K562 (cell line): ENCODE results near the gene ASB18. TPM values are rescaled to one million over a fixed set of nuclear protein-coding genes. Genes with fewer than 3 reads are reported as not detected.

ENCODE experiments used
- ATAC-seq: fragments of 200-7000 bp; cut with Tn5 transposase; 3 replicates; pipeline ENCODE4 v1.9.1; 2020; ENCODE audit warnings: moderate library complexity
- BruUV-seq: library from RNA; stranded (reverse); fragments of 400-500 nt; replicated peaks from 2 replicates; lab custom pipeline; 2021; lab: Mats Ljungman, UMichigan
- CTCF ChIA-PET: fragments of 300-600 bp; formaldehyde crosslinking; extraction: SDS; loops from one replicate; lab custom pipeline; 2021; ENCODE audit warnings: low intra/inter-chr PET ratio; lab: Yijun Ruan, JAX
- POLR2A ChIA-PET: fragments of 300-600, 350-650 bp; sonication (Branson Sonifier 250); formaldehyde crosslinking; extraction: SDS; loops from one replicate; lab custom pipeline; 2021; ENCODE audit warnings: antibody characterized with exemption, inconsistent platforms; lab: Yijun Ruan, JAX
- DNase-seq, 4 experiments: peaks; one replicate each; pipeline versions ENCODE4 v3.0.0 to v3.0.0-alpha.2; 2011 to 2018; ENCODE audit warnings: low spot score in 3 of 4, mixed read lengths in 3 of 4; ENCODE audit errors: extremely low read depth in 1 of 4
- FAIRE-seq: peaks from 2 replicates; lab custom pipeline; 2011; peaks lifted over from hg19 to GRCh38; lab: Jason Lieb, UNC
- H2AFZ ChIP-seq: 2 replicates; pipeline ENCODE4 v1.6.0; 2011; ENCODE audit warnings: low read depth, low read length, control low read depth, inconsistent platforms
- H3K27ac ChIP-seq: fragments of 200-600 bp; 3 replicates; pipeline ENCODE4 v1.8.0; 2011; ENCODE audit warnings: low read depth, mild to moderate bottlenecking, control low read depth, inconsistent platforms, low read length, moderate library complexity, mixed read lengths; ENCODE audit errors: extremely low read depth
- H3K27me3 ChIP-seq, 2 experiments: fragments of 300-600 bp in 1 of 2; 2 replicates in 1 of 2; 3 replicates in 1 of 2; pipeline versions ENCODE4 v1.6.0 to v1.8.0; 2011; ENCODE audit warnings: inconsistent platforms in 2 of 2, low read length in 2 of 2, mild to moderate bottlenecking in 1 of 2, mixed read lengths in 1 of 2, moderate library complexity in 1 of 2; ENCODE audit not compliant: control insufficient read depth in 2 of 2, insufficient read depth in 2 of 2
- H3K36me3 ChIP-seq: fragments of 300-600 bp; 3 replicates; pipeline ENCODE4 v1.8.0; 2011; ENCODE audit warnings: mild to moderate bottlenecking, low read length, inconsistent platforms; ENCODE audit not compliant: control insufficient read depth, insufficient read depth
- H3K4me1 ChIP-seq, 2 experiments: fragments of 200-600 bp in 1 of 2; replicated peaks in 1 of 2; 2 replicates in 1 of 2; 3 replicates in 1 of 2; pipeline versions ENCODE4 v1.5.1 to v1.8.0; 2011; ENCODE audit warnings: inconsistent platforms in 2 of 2, low read length in 2 of 2, mild to moderate bottlenecking in 1 of 2, mixed read lengths in 1 of 2, moderate library complexity in 1 of 2; ENCODE audit not compliant: control insufficient read depth in 2 of 2, insufficient read depth in 2 of 2
- H3K4me2 ChIP-seq: 2 replicates; pipeline ENCODE4 v1.6.1; 2011; ENCODE audit warnings: low read length, control low read depth, inconsistent platforms, mixed read lengths; ENCODE audit not compliant: insufficient read depth
- H3K4me3 ChIP-seq: fragments of 200-600 bp; sonication (generic), shearing (Covaris generic); 2 replicates; pipeline ENCODE4 v1.5.1; 2016; ENCODE audit warnings: control low read depth, inconsistent platforms
- H3K79me2 ChIP-seq: fragments of 200-600 bp; 3 replicates; pipeline ENCODE4 v1.8.0; 2011; ENCODE audit warnings: low read length, inconsistent platforms; ENCODE audit not compliant: control insufficient read depth, insufficient read depth
- H3K9ac ChIP-seq, 2 experiments: 2 replicates each; pipeline versions ENCODE4 v1.6.0 to v1.6.1; 2011; ENCODE audit warnings: low read depth in 2 of 2, low read length in 2 of 2, control low read depth in 1 of 2, inconsistent platforms in 1 of 2, mild to moderate bottlenecking in 1 of 2, mixed read lengths in 1 of 2; ENCODE audit not compliant: insufficient read depth in 1 of 2
- H3K9me1 ChIP-seq: one replicate; pipeline ENCODE4 v1.6.0; 2011; ENCODE audit warnings: inconsistent platforms, mild to moderate bottlenecking, low read length, moderate library complexity; ENCODE audit not compliant: control insufficient read depth, insufficient read depth
- H3K9me3 ChIP-seq: replicated peaks from 2 replicates; pipeline ENCODE4 v1.5.1; 2011; ENCODE audit warnings: low read depth, low read length, inconsistent platforms; ENCODE audit not compliant: control insufficient read depth, insufficient read depth
- H4K20me1 ChIP-seq: replicated peaks from 2 replicates; pipeline ENCODE4 v1.6.1; 2011; ENCODE audit warnings: low read length, inconsistent platforms, mixed read lengths; ENCODE audit not compliant: control insufficient read depth, insufficient read depth
- RAD21 ChIP-seq, 2 experiments: fragments of 250-450 bp in 1 of 2; fragments of 450-650 bp in 1 of 2; sonication (Bioruptor Pico) in 1 of 2; formaldehyde crosslinking in 1 of 2; IDR thresholded peaks in 1 of 2; conservative IDR thresholded peaks in 1 of 2; 2 replicates each; pipeline versions ENCODE4 v1.4.0 to v1.8.0; 2020 to 2022; ENCODE audit warnings: mild to moderate bottlenecking in 2 of 2, moderate library complexity in 1 of 2
- SMAD4 ChIP-seq: fragments of 250-450 bp; sonication (Bioruptor Pico); conservative IDR thresholded peaks from 2 replicates; pipeline ENCODE4 v1.8.0; 2021; ENCODE audit warnings: inconsistent platforms, mild to moderate bottlenecking, moderate library complexity
- WGBS: fragments of 100-300 bp; shearing (Covaris generic); methylation state at CpG from one replicate; pipeline ENCODE4 v1.1.6; 2016; ENCODE audit warnings: low coverage, mixed read lengths; ENCODE audit not compliant: insufficient coverage; ENCODE audit errors: missing lambda C conversion rate; 5-methylcytosine and 5-hydroxymethylcytosine counted together
- in situ Hi-C: fragments of 300-500 bp; cut with MboI; formaldehyde crosslinking; loops from 4 replicates; pipeline ENCODE4 v1.15.0; 2018; ENCODE audit warnings: inconsistent platforms, mixed read lengths
- intact Hi-C: fragments of 100-400 bp; cut with micrococcal nuclease; formaldehyde crosslinking; loops from 2 replicates; pipeline ENCODE4 v1.14.2; 2022
- polyA plus RNA-seq, 8 experiments: library from polyadenylated mRNA; depleted of rRNA in 4 of 8; stranded (reverse) in 5 of 8; unstranded in 3 of 8; fragments of >200 nt; fragmentation: Nextera tagmentation in 2 of 8; fragmentation: Illumina TruSeq in 1 of 8; extraction: Ambion mirVana in 2 of 8; extraction: Trizol in 1 of 8; gene quantifications; 2 replicates each; pipeline versions ENCODE4 v1.2.1 to v1.2.3, GENCODE V29; 2011 to 2014; ENCODE audit warnings: inconsistent platforms in 1 of 8, missing spikeins in 1 of 8
- total RNA-seq, 7 experiments: library from RNA; depleted of rRNA in 6 of 7; stranded (reverse); fragments of >200 nt in 6 of 7; fragmentation: Illumina TruSeq in 2 of 7; extraction: Trizol in 2 of 7; gene quantifications; 2 replicates each; pipeline versions ENCODE4 v1.2.1 to v1.2.3, GENCODE V29; 2011 to 2021; ENCODE audit warnings: low replicate concordance in 1 of 7
- TF ChIP-seq, protein P1 (sequence below), 3 experiments: IDR thresholded peaks in 2 of 3; conservative IDR thresholded peaks in 1 of 3; 2 replicates each; pipeline ENCODE4 v1.5.1; 2011 to 2012; ENCODE audit warnings: low read length in 3 of 3, mild to moderate bottlenecking in 3 of 3, control low read depth in 2 of 3, improper control_type of control experiment in 1 of 3, inconsistent platforms in 1 of 3, low read depth in 1 of 3, mixed read lengths in 1 of 3, moderate library complexity in 1 of 3; ENCODE audit not compliant: insufficient read depth in 2 of 3
- TF ChIP-seq, protein P2 (sequence below), 2 experiments: IDR thresholded peaks; 2 replicates each; pipeline ENCODE4 v1.6.1; 2011; ENCODE audit warnings: borderline replicate concordance in 1 of 2, control low read depth in 1 of 2, low read depth in 1 of 2, low read length in 1 of 2, mild to moderate bottlenecking in 1 of 2, mixed read lengths in 1 of 2, moderate library complexity in 1 of 2; ENCODE audit not compliant: insufficient read depth in 1 of 2, insufficient read length in 1 of 2, poor library complexity in 1 of 2, severe bottlenecking in 1 of 2; ENCODE audit errors: extremely low read depth in 1 of 2
- TF ChIP-seq, protein P3 (sequence below): IDR thresholded peaks from 2 replicates; pipeline ENCODE4 v1.6.1; 2016; ENCODE audit warnings: missing genetic modification characterization, missing compliant biosample characterization

ASB18 gene
- total and polyA plus RNA-seq, 9 of the 15 experiments (the other 6 are each of a cell fraction or from before 2014, with no cell fraction given), result not detected

DNA sequence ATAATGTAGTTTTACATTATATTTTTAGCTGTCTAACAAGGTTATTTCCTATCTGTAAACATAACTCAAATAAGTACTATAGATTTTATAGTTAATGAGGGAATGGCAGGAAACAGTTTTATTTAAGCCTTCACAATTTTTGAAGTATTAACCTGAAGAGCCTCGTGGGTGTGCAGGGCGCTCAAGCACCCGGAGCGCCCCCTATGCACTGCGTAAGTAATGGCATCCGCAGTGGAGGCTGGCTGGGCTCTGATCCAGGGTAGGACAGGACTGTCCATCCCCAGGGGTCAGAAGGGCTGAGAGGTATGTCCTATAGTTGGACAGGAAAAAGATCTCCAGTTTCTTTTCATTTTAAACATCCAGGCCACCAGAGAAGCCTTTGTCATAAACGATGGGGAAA lies 87.8 kb downstream of the ASB18 start:
- DNase-seq, result peak; percentile 59 to 66 (median 63)
- Histone ChIP-seq H3K4me2 (no peak overlapping the region), H3K27me3 (no peaks in the 10 kb centered on the region), H3K27ac (no peak overlapping the region), H3K9me1 (no peaks in the 10 kb centered on the region), H3K36me3 (no peaks in the 10 kb centered on the region), H4K20me1 (no peaks in the 10 kb centered on the region), H3K4me3 (no peak overlapping the region), H2AFZ (no peak overlapping the region), H3K9ac (no peak overlapping the region), H3K9me3 (no peaks in the 10 kb centered on the region), H3K4me1 (peaks cover 2 to 20% of the 10 kb centered on the region in 2 experiments; a peak in 4 of 5 replicates), H3K79me2 (no peaks in the 10 kb centered on the region)
- ATAC-seq, result peak; percentile 83
- POLR2A ChIA-PET, result no interaction called here
- FAIRE-seq, result no peak
- TF ChIP-seq, protein P1, sequence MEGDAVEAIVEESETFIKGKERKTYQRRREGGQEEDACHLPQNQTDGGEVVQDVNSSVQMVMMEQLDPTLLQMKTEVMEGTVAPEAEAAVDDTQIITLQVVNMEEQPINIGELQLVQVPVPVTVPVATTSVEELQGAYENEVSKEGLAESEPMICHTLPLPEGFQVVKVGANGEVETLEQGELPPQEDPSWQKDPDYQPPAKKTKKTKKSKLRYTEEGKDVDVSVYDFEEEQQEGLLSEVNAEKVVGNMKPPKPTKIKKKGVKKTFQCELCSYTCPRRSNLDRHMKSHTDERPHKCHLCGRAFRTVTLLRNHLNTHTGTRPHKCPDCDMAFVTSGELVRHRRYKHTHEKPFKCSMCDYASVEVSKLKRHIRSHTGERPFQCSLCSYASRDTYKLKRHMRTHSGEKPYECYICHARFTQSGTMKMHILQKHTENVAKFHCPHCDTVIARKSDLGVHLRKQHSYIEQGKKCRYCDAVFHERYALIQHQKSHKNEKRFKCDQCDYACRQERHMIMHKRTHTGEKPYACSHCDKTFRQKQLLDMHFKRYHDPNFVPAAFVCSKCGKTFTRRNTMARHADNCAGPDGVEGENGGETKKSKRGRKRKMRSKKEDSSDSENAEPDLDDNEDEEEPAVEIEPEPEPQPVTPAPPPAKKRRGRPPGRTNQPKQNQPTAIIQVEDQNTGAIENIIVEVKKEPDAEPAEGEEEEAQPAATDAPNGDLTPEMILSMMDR (IDR thresholded peaks at IDR 0.05 in 2 of 3, conservative IDR thresholded peaks at IDR 0.05 in 1 of 3; ENCODE audit: insufficient read depth in 2 of 3, low read depth in 1 of 3, low read length in 3 of 3), result peak; percentile 66 to 85 (median 80)
- TF ChIP-seq, protein P2, sequence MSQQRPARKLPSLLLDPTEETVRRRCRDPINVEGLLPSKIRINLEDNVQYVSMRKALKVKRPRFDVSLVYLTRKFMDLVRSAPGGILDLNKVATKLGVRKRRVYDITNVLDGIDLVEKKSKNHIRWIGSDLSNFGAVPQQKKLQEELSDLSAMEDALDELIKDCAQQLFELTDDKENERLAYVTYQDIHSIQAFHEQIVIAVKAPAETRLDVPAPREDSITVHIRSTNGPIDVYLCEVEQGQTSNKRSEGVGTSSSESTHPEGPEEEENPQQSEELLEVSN (IDR thresholded peaks at IDR 0.05; ENCODE audit: borderline replicate concordance in 1 of 2, extremely low read depth in 1 of 2, insufficient read depth in 1 of 2, insufficient read length in 1 of 2, low read depth in 1 of 2, low read length in 1 of 2, poor library complexity in 1 of 2, severe bottlenecking in 1 of 2), result peak in 1 of 2 experiments; percentile 29
- TF ChIP-seq SMAD4 (CRISPR knock-in tag) (no peak), RAD21 (CRISPR knock-in tag; conservative IDR thresholded peaks at IDR 0.05 in 1 of 2, IDR thresholded peaks at IDR 0.05 in 1 of 2) (peak in 1 of 2 experiments; percentile 38; a peak in 1 of 4 replicates)
- TF ChIP-seq, protein P3, sequence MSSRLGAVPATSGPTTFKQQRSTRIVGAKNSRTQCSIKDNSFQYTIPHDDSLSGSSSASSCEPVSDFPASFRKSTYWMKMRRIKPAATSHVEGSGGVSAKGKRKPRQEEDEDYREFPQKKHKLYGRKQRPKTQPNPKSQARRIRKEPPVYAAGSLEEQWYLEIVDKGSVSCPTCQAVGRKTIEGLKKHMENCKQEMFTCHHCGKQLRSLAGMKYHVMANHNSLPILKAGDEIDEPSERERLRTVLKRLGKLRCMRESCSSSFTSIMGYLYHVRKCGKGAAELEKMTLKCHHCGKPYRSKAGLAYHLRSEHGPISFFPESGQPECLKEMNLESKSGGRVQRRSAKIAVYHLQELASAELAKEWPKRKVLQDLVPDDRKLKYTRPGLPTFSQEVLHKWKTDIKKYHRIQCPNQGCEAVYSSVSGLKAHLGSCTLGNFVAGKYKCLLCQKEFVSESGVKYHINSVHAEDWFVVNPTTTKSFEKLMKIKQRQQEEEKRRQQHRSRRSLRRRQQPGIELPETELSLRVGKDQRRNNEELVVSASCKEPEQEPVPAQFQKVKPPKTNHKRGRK, result no peak
- WGBS, result 8% methylated on average over 6 of the region's 7 CpGs
- in situ Hi-C loops (loop anchor here (5.0 kb wide), 1 partner anchor 399 kb away; no protein-coding TSS in a partner anchor), intact Hi-C loops (no loop called here)
- no TSS peak for BruUV-seq
- CTCF ChIA-PET, result no interaction called here
